Measurements from ENCODE around the gene PCK2.

PCK2 gene

GRCh38 chr14:24106672-24107271, 12.7 kb downstream of the PCK2 start:
- no peak for DNase-seq (ENCODE audit: low read depth)
- no peak overlapping the region for H3K4me3 ChIP-seq (ENCODE audit: low read length)
- TF ChIP-seq CTCF (IDR thresholded peaks at IDR 0.05; ENCODE audit: insufficient read depth, low read depth, low read length, missing control alignments): no peak

GRCh38 chr14:24108336-24108874, 14.3 kb downstream of the PCK2 start:
- DNase-seq (ENCODE audit: low read depth): no peak
- TF ChIP-seq CTCF (IDR thresholded peaks at IDR 0.05; ENCODE audit: insufficient read depth, low read depth, low read length, missing control alignments): no peak
- H3K4me3 ChIP-seq (ENCODE audit: low read length): no peak overlapping the region

- H3K4me3 ChIP-seq (ENCODE audit: low read length): no peak overlapping the region
- DNase-seq (ENCODE audit: low read depth): peak; percentile 53
- no peak for TF ChIP-seq CTCF (IDR thresholded peaks at IDR 0.05; ENCODE audit: insufficient read depth, low read depth, low read length, missing control alignments)
Measured at GRCh38 chr14:24110060-24110459, 15.9 kb downstream of the PCK2 start.

- DNase-seq (ENCODE audit: low read depth): no peak
- no peak overlapping the region for H3K4me3 ChIP-seq (ENCODE audit: low read length)
- no peak for TF ChIP-seq CTCF (IDR thresholded peaks at IDR 0.05; ENCODE audit: insufficient read depth, low read depth, low read length, missing control alignments)
Measured at GRCh38 chr14:24110523-24110922, 16.4 kb downstream of the PCK2 start.

- peak overlapping the region; percentile 92 for H3K4me3 ChIP-seq (ENCODE audit: low read length)
- no peak for TF ChIP-seq CTCF (IDR thresholded peaks at IDR 0.05; ENCODE audit: insufficient read depth, low read depth, low read length, missing control alignments)
- no peak for DNase-seq (ENCODE audit: low read depth)
Measured at GRCh38 chr14:24113379-24113800, 19.3 kb downstream of the PCK2 start.

- no peak for TF ChIP-seq CTCF (IDR thresholded peaks at IDR 0.05; ENCODE audit: insufficient read depth, low read depth, low read length, missing control alignments)
- DNase-seq (ENCODE audit: low read depth): peak; percentile 88
- peak overlapping the region; percentile 92 for H3K4me3 ChIP-seq (ENCODE audit: low read length)
Measured at GRCh38 chr14:24113801-24114531, 19.9 kb downstream of the PCK2 start.

Data from epithelial cell of esophagus (primary cell).